DND-41 (cell line): ENCODE data around the gene LAYN.

ENCODE experiments used
- ATAC-seq: fragments of 200-7000 bp; cut with Tn5 transposase; 3 replicates; pipeline ENCODE4 v1.9.1; 2021; ENCODE audit warnings: low read depth; ENCODE audit not compliant: insufficient read depth
- DNase-seq: peaks from one replicate; pipeline ENCODE4 v3.0.0-alpha.2; 2020
- H2AFZ ChIP-seq: 2 replicates; pipeline ENCODE4 v1.6.0; 2012; ENCODE audit warnings: low read depth, low read length
- H3K27ac ChIP-seq: 2 replicates; pipeline ENCODE4 v1.5.1; 2012; ENCODE audit warnings: low read length, inconsistent platforms
- H3K27me3 ChIP-seq: fragments of 200-600 bp; sonication (generic); 2 replicates; pipeline ENCODE4 v1.6.0; 2012; ENCODE audit warnings: low read length, mild to moderate bottlenecking, inconsistent platforms; ENCODE audit not compliant: insufficient read depth, poor library complexity
- H3K36me3 ChIP-seq: 2 replicates; pipeline ENCODE4 v1.5.1; 2012; ENCODE audit warnings: low read length, inconsistent platforms; ENCODE audit not compliant: insufficient read depth
- H3K4me1 ChIP-seq: 2 replicates; pipeline ENCODE4 v1.5.1; 2012; ENCODE audit warnings: mild to moderate bottlenecking, low read length; ENCODE audit not compliant: insufficient read depth
- H3K4me2 ChIP-seq: 2 replicates; pipeline ENCODE4 v1.6.0; 2012; ENCODE audit warnings: mild to moderate bottlenecking, moderate library complexity, low read length, inconsistent platforms; ENCODE audit not compliant: insufficient read depth
- H3K4me3 ChIP-seq, 2 experiments: fragments of 200-600 bp in 1 of 2; shearing (Covaris generic) in 1 of 2; 2 replicates each; pipeline ENCODE4 v1.5.1; 2012 to 2016; ENCODE audit warnings: inconsistent platforms in 2 of 2, low read length in 2 of 2, mild to moderate bottlenecking in 2 of 2, low read depth in 1 of 2, moderate library complexity in 1 of 2
- H3K79me2 ChIP-seq: 2 replicates; pipeline ENCODE4 v1.6.0; 2012; ENCODE audit warnings: low read length, inconsistent platforms; ENCODE audit not compliant: insufficient read depth
- H3K9ac ChIP-seq: 2 replicates; pipeline ENCODE4 v1.6.0; 2012; ENCODE audit warnings: low read depth, mild to moderate bottlenecking, inconsistent platforms, low read length, moderate library complexity
- H3K9me3 ChIP-seq: 2 replicates; pipeline ENCODE4 v1.5.1; 2012; ENCODE audit warnings: low read length, moderate library complexity, mild to moderate bottlenecking, inconsistent platforms; ENCODE audit not compliant: insufficient read depth, severe bottlenecking
- H4K20me1 ChIP-seq: 2 replicates; pipeline ENCODE4 v1.6.0; 2012; ENCODE audit warnings: low read length; ENCODE audit not compliant: insufficient read depth
- EZH2 ChIP-seq: IDR thresholded peaks from 3 replicates; pipeline ENCODE4 v1.6.1; 2012; ENCODE audit warnings: borderline replicate concordance, low read depth, mild to moderate bottlenecking, moderate library complexity, low read length, inconsistent platforms; ENCODE audit not compliant: severe bottlenecking
- TF ChIP-seq, protein P1 (sequence below): IDR thresholded peaks from 2 replicates; pipeline ENCODE4 v1.5.1; 2012; ENCODE audit warnings: borderline replicate concordance, low read length, moderate library complexity, mild to moderate bottlenecking; ENCODE audit not compliant: poor library complexity, severe bottlenecking; ENCODE audit errors: extremely low read depth

Gene LAYN, protein sequence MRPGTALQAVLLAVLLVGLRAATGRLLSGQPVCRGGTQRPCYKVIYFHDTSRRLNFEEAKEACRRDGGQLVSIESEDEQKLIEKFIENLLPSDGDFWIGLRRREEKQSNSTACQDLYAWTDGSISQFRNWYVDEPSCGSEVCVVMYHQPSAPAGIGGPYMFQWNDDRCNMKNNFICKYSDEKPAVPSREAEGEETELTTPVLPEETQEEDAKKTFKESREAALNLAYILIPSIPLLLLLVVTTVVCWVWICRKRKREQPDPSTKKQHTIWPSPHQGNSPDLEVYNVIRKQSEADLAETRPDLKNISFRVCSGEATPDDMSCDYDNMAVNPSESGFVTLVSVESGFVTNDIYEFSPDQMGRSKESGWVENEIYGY

DNA sequence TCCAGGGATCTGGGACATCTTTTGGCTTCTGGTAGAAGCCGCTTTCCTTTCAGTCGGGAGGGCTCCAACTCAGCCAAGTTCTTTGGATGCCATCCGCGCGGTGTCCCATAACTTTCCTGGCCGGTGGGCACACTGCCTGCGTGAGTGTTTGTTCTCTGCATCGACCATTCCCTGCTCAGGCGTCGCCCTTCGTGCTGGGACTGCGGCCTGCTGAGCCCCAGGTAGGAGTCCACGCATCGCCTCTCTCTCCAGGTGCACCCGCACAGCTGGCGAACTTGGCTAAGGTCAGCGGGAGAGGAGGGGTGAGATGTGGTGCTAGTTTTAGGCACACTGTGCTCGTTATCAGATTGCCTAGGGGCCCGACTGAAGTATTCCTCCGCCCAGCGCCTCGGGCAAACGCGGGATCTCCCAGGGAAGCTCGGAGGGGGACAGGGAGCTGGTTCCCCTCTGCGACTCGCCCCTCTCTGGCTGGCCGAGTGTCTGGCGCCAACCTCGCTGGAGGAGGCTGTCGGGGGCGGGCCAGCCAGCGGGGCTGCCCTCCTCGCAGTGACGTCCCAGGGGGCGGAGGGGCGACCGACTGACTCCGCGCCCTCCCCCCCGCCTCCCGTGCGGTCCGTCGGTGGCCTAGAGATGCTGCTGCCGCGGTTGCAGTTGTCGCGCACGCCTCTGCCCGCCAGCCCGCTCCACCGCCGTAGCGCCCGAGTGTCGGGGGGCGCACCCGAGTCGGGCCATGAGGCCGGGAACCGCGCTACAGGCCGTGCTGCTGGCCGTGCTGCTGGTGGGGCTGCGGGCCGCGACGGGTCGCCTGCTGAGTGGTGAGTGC is at the start of gene LAYN:
Gene LAYN (plus strand): TSS at position 607 of the 823 bp plus-strand sequence. CDS start 124 bp downstream, at position 731.
- no peak for ATAC-seq
- Histone ChIP-seq H3K36me3 (no peaks in the 10 kb centered on the region), H3K27me3 (peaks cover 24% of the 10 kb centered on the region), H3K4me3 (no peak within 1 kb of the TSS), H3K9ac (no peak within 1 kb of the TSS), H3K4me2 (no peak within 1 kb of the TSS), H2AFZ (no peak within 1 kb of the TSS), H3K4me1 (peaks cover 3% of the 10 kb centered on the region; the same call in 1 of the 2 replicates), H3K27ac (no peak within 1 kb of the TSS), H4K20me1 (no peaks in the 10 kb centered on the region), H3K9me3 (no peaks in the 10 kb centered on the region), H3K79me2 (no peaks in the 10 kb centered on the region)
- TF ChIP-seq, protein P1, sequence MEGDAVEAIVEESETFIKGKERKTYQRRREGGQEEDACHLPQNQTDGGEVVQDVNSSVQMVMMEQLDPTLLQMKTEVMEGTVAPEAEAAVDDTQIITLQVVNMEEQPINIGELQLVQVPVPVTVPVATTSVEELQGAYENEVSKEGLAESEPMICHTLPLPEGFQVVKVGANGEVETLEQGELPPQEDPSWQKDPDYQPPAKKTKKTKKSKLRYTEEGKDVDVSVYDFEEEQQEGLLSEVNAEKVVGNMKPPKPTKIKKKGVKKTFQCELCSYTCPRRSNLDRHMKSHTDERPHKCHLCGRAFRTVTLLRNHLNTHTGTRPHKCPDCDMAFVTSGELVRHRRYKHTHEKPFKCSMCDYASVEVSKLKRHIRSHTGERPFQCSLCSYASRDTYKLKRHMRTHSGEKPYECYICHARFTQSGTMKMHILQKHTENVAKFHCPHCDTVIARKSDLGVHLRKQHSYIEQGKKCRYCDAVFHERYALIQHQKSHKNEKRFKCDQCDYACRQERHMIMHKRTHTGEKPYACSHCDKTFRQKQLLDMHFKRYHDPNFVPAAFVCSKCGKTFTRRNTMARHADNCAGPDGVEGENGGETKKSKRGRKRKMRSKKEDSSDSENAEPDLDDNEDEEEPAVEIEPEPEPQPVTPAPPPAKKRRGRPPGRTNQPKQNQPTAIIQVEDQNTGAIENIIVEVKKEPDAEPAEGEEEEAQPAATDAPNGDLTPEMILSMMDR, result no peak
- no peak for TF ChIP-seq EZH2
- no peak for DNase-seq

DNA sequence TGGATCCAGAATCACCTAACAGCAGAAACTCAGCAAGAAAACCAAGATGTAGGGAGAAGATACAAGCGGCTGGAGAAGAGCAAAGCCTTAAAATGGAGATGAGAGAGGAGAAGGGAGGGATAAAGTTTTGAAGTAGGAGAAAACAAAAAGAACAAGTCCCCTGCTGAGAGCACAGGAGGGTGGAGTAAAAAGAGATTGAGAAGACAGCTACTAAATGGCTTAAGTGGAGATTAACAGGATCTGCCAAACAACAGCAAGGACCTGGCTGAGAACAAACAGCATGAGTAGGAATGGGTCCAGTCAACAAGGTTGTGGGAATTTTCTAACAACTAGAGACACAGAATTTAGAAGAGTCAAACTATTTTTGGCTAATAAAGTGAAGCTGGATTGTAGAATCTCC is 46.5 kb upstream of the LAYN start:
- Histone ChIP-seq H3K9me3 (no peaks in the 10 kb centered on the region), H2AFZ (no peak overlapping the region), H3K4me1 (no peaks in the 10 kb centered on the region), H4K20me1 (no peaks in the 10 kb centered on the region), H3K79me2 (no peaks in the 10 kb centered on the region), H3K27ac (no peak overlapping the region), H3K4me3 (no peak overlapping the region), H3K27me3 (peaks cover 14% of the 10 kb centered on the region), H3K4me2 (no peak overlapping the region), H3K36me3 (no peaks in the 10 kb centered on the region), H3K9ac (no peak overlapping the region)
- no peak for DNase-seq
- ATAC-seq, result no peak
- TF ChIP-seq EZH2, result no peak
- TF ChIP-seq, protein P1, result no peak

DNA sequence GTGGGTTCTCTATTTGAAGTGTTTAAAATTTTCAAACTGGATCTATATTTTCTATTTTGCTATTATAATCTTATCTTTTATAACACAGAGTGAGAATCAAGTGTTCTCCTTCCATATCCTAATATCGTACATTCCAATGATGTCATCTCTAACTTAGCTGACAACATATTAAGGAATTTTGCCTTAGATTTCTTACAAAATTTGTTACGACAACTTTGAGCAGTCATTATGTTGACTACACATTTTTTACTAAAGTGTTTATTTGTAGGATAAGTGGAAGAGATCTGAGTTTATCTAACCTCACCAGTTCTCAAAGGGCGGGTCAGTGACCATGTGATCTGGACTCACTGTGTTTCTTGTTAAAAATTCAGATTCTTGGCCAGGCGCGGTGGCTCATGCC is 41.0 kb upstream of the LAYN start:
- no peak for TF ChIP-seq EZH2
- TF ChIP-seq, protein P1, result no peak
- H2AFZ ChIP-seq, result no peak overlapping the region
- H4K20me1 ChIP-seq, result no peaks in the 10 kb centered on the region
- ATAC-seq (no peak), DNase-seq (no peak)
- no peaks in the 10 kb centered on the region for H3K9me3 ChIP-seq
- no peak overlapping the region for H3K4me3 ChIP-seq
- peaks cover 5% of the 10 kb centered on the region for H3K27me3 ChIP-seq
- H3K4me2 ChIP-seq, result no peak overlapping the region
- no peaks in the 10 kb centered on the region for H3K79me2 ChIP-seq
- H3K9ac ChIP-seq, result no peak overlapping the region
- H3K27ac ChIP-seq, result no peak overlapping the region
- H3K4me1 ChIP-seq, result no peaks in the 10 kb centered on the region
- H3K36me3 ChIP-seq, result no peaks in the 10 kb centered on the region
